HUES6 (cell line): ENCODE measurements around the gene TMEM114.
A peak's percentile ranks its signal among the peaks of the same experiment; 100 is the strongest.

Experiments
- H3K27ac ChIP-seq: 2 replicates; pipeline ENCODE4 v1.7.0; 2013; ENCODE audit warnings: low read depth, mild to moderate bottlenecking, low read length, inconsistent platforms
- H3K27me3 ChIP-seq: 2 replicates; pipeline ENCODE4 v1.6.1; 2013; ENCODE audit warnings: low read length; ENCODE audit not compliant: control insufficient read depth, insufficient read depth
- H3K36me3 ChIP-seq: 2 replicates; pipeline ENCODE4 v1.6.1; 2013; ENCODE audit warnings: low read length; ENCODE audit not compliant: control insufficient read depth, insufficient read depth
- H3K4me1 ChIP-seq: 2 replicates; pipeline ENCODE4 v1.6.1; 2013; ENCODE audit warnings: low read length; ENCODE audit not compliant: control insufficient read depth, insufficient read depth
- H3K4me3 ChIP-seq: 2 replicates; pipeline ENCODE4 v1.5.1; 2013; ENCODE audit warnings: low read depth, low read length
- H3K9ac ChIP-seq: one replicate; pipeline ENCODE4 v1.6.1; 2013; ENCODE audit warnings: mild to moderate bottlenecking, low read length
- H3K9me3 ChIP-seq: 2 replicates; pipeline ENCODE4 v1.6.1; 2013; ENCODE audit warnings: low read depth, low read length; ENCODE audit not compliant: control insufficient read depth, insufficient read depth

TMEM114 gene

GRCh38 chr16:8585857-8586256 is 4.5 kb downstream of the TMEM114 start:
- Histone ChIP-seq H3K9me3 (peaks cover 2% of the 10 kb centered on the region; the same call in 1 of the 2 replicates), H3K27ac (no peak overlapping the region), H3K9ac (no peak overlapping the region), H3K36me3 (no peaks in the 10 kb centered on the region), H3K27me3 (peaks cover 79% of the 10 kb centered on the region), H3K4me1 (peaks cover 11% of the 10 kb centered on the region; the same call in 1 of the 2 replicates), H3K4me3 (no peak overlapping the region)

DNA sequence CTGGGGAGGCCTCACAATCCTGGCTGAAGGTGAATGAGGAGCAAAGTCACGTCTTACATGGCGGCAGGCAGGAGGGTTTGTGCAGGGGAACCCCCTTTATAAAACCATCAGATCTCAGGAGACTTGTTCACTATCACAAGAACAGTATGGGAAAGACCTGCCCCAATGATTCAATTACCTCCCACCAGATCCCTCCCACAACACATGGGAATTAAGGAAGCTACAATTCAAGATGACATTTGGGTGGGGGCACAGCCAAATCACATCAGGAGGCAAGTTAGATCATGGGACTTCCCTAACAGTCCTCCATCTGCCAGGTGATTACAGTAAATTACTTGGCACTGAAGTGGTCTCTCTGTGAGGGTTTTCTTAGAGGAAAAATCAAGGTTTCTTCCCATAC is 5.3 kb downstream of the TMEM114 start:
- no peaks in the 10 kb centered on the region for H3K9me3 ChIP-seq
- peaks cover 10% of the 10 kb centered on the region; the same call in 1 of the 2 replicates for H3K4me1 ChIP-seq
- H3K4me3 ChIP-seq, result no peak overlapping the region
- H3K9ac ChIP-seq, result no peak overlapping the region
- no peaks in the 10 kb centered on the region for H3K36me3 ChIP-seq
- H3K27ac ChIP-seq, result no peak overlapping the region
- H3K27me3 ChIP-seq, result peaks cover 70% of the 10 kb centered on the region

GRCh38 chr16:8583732-8584131 is 6.6 kb downstream of the TMEM114 start:
- no peak overlapping the region for H3K9ac ChIP-seq
- no peak overlapping the region for H3K27ac ChIP-seq
- no peaks in the 10 kb centered on the region for H3K9me3 ChIP-seq
- H3K36me3 ChIP-seq, result no peaks in the 10 kb centered on the region
- H3K4me1 ChIP-seq, result 0 out of 2 replicates have a peak, but pooled peaks cover 6% of the 10 kb centered on the region
- no peak overlapping the region for H3K4me3 ChIP-seq
- H3K27me3 ChIP-seq, result peaks cover 57% of the 10 kb centered on the region

- Histone ChIP-seq H3K36me3 (no peaks in the 10 kb centered on the region), H3K9ac (no peak overlapping the region), H3K27ac (no peak overlapping the region), H3K4me1 (0 out of 2 replicates have a peak, but pooled peaks cover under 1% of the 10 kb centered on the region), H3K27me3 (peaks cover 52% of the 10 kb centered on the region), H3K9me3 (no peaks in the 10 kb centered on the region), H3K4me3 (no peak overlapping the region)
Observed at GRCh38 chr16:8583199-8583598, 7.1 kb downstream of the TMEM114 start.

DNA sequence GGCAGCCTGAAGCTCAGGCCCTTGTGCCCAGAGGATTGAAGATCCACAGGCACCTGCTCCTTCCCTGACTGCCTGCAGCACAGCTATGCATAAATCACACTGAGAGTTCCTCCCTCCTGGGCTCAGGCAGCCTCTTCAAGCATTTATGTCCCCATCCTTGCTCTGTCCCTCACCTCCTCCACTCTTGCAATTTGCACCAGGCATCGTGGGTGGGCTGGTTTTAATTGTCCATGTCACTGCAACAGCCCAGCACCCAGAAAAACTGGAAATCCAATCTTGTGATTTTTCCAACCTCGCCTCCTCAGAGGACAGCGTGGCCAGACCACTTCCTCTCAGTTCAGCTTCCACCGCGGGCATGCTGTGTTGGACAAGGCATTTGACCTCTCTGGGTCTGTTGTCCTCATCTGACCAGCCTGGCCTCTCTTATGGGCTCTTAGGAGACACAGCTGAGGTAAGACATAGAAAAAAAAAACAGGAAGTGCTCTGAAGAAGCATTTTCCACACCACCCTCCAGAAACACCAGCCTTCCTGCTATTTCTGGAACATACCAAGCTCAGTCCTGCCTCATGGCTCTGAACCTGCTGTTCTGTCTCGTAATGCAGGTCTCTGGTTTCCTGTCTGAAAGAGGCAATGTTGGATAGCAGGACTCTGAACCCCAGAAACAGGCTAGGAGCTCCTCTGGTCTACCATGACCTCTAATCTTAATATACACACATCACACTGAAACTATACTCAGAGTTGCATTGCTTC is 8.3 kb downstream of the TMEM114 start:
- no peak overlapping the region for H3K4me3 ChIP-seq
- H3K36me3 ChIP-seq, result no peaks in the 10 kb centered on the region
- H3K4me1 ChIP-seq, result no peaks in the 10 kb centered on the region
- H3K9ac ChIP-seq, result no peak overlapping the region
- no peaks in the 10 kb centered on the region for H3K9me3 ChIP-seq
- peaks cover 43% of the 10 kb centered on the region for H3K27me3 ChIP-seq
- H3K27ac ChIP-seq, result no peak overlapping the region

GRCh38 chr16:8579559-8579958 is 10.8 kb downstream of the TMEM114 start:
- Histone ChIP-seq H3K36me3 (no peaks in the 10 kb centered on the region), H3K27me3 (peaks cover 33% of the 10 kb centered on the region), H3K4me3 (no peak overlapping the region), H3K4me1 (no peaks in the 10 kb centered on the region), H3K27ac (no peak overlapping the region), H3K9ac (no peak overlapping the region), H3K9me3 (no peaks in the 10 kb centered on the region)

GRCh38 chr16:8577678-8578304 is 12.5 kb downstream of the TMEM114 start:
- no peaks in the 10 kb centered on the region for H3K4me1 ChIP-seq
- no peak overlapping the region for H3K27ac ChIP-seq
- no peak overlapping the region for H3K9ac ChIP-seq
- H3K4me3 ChIP-seq, result no peak overlapping the region
- no peaks in the 10 kb centered on the region for H3K36me3 ChIP-seq
- H3K9me3 ChIP-seq, result no peaks in the 10 kb centered on the region
- peaks cover 20% of the 10 kb centered on the region; the same call in 1 of the 2 replicates for H3K27me3 ChIP-seq

DNA sequence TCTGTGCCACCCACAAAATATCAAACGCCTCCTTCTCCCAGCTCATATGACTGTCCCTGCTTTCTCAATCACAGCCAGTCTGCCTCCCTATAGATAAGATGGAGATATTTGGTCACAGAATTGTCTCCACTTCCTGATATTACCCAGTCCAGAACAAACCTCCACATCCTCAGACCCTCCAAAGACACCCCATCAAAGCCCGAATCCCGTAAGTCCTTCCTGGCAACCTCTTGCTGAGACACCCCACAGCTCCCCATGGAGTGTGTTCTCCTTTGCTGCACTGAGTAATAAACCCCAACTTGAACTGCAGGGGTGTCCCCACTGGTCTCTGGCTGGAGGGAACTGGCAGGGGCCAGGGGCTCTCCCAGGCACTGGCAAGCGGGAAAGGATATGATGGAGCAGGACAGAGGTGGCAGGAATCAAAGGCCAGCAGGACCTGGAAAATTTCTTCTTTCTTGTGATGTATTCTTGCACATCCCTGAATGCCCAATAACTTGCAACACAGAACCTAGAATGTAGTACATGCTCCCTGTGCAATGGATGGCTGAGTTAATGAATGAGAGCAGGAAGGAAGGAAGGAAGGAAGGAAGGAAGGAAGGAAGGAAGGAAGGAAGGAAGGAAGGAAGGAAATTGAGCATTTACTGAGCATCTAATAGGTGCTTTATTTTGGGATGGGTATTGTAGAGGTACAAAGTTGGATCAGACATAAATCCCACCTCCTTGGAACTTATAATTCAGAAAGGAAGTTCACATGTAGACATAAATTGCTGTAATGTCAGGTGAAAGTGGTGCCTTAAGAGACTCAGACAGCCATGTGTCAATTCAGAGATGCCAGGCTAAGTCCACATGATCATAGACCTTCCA is 13.9 kb downstream of the TMEM114 start:
- Histone ChIP-seq H3K27ac (no peak overlapping the region), H3K36me3 (no peaks in the 10 kb centered on the region), H3K9ac (no peak overlapping the region), H3K27me3 (peaks cover 15% of the 10 kb centered on the region; the same call in 1 of the 2 replicates), H3K4me1 (no peaks in the 10 kb centered on the region; the same call in 1 of the 2 replicates), H3K9me3 (no peaks in the 10 kb centered on the region), H3K4me3 (no peak overlapping the region)

DNA sequence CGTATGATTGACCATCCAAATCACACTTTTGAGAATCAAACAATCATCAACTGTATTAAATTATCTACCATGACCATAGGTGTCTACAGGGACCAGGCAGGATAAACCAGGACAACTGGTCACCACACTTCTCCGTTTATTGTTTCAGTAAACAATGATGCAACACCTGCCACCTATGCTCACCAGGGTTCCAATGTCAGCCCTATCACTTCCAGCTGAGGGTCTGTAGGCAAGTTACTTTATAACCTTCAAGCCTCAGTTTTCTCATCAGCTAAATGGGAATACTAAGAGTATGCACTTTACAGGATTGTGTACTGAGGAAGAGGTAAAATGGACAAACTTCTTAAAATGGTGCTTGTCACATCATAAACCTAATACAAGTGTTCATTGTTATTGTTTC is 14.9 kb downstream of the TMEM114 start:
- H3K27ac ChIP-seq, result no peak overlapping the region
- H3K9ac ChIP-seq, result no peak overlapping the region
- H3K27me3 ChIP-seq, result peaks cover 15% of the 10 kb centered on the region; the same call in 1 of the 2 replicates
- H3K4me1 ChIP-seq, result peaks cover 4% of the 10 kb centered on the region
- no peaks in the 10 kb centered on the region for H3K9me3 ChIP-seq
- no peaks in the 10 kb centered on the region for H3K36me3 ChIP-seq
- no peak overlapping the region for H3K4me3 ChIP-seq

GRCh38 chr16:8572919-8573724 is 17.2 kb downstream of the TMEM114 start:
- H3K4me3 ChIP-seq, result no peak overlapping the region
- peak overlapping the region; percentile 56 for H3K9ac ChIP-seq
- H3K9me3 ChIP-seq, result no peaks in the 10 kb centered on the region
- H3K27ac ChIP-seq, result no peak overlapping the region
- no peaks in the 10 kb centered on the region for H3K36me3 ChIP-seq
- H3K4me1 ChIP-seq, result peaks cover 4% of the 10 kb centered on the region
- H3K27me3 ChIP-seq, result peaks cover 15% of the 10 kb centered on the region; the same call in 1 of the 2 replicates
